HepG2 (cell line): ENCODE measurements around the gene HOXA6.

Source experiments
- CEBPB ChIP-seq: IDR thresholded peaks from 2 replicates; pipeline ENCODE4 v1.6.1; 2011; ENCODE audit warnings: low read depth, low read length, improper control_type of control experiment, borderline replicate concordance
- CREM ChIP-seq, 2 experiments: sonication (generic) in 1 of 2; formaldehyde crosslinking in 1 of 2; IDR thresholded peaks; 2 replicates each; pipeline versions ENCODE4 v1.4.0 to v1.6.1; 2016 to 2020; ENCODE audit warnings: antibody characterized with exemption in 1 of 2, mild to moderate bottlenecking in 1 of 2, missing genetic modification reagents in 1 of 2
- CTCF ChIP-seq: sonication (generic); formaldehyde crosslinking; IDR thresholded peaks from 2 replicates; pipeline ENCODE4 v1.5.0; 2020; ENCODE audit warnings: mild to moderate bottlenecking, missing genetic modification reagents, moderate library complexity
- ETV6 ChIP-seq: sonication (generic); formaldehyde crosslinking; conservative IDR thresholded peaks from 2 replicates; pipeline ENCODE4 v1.4.0; 2020; ENCODE audit warnings: missing genetic modification reagents
- HDAC6 ChIP-seq: fragments of 200-600 bp; sonication (generic); IDR thresholded peaks from 2 replicates; pipeline ENCODE4 v1.7.0; 2017; ENCODE audit warnings: mild to moderate bottlenecking, antibody characterized with exemption, low read length, low read depth
- STAG1 ChIP-seq: sonication (generic); formaldehyde crosslinking; IDR thresholded peaks from 2 replicates; pipeline ENCODE4 v1.4.0; 2020; ENCODE audit warnings: missing genetic modification reagents
- ZFP62 ChIP-seq: sonication (generic); formaldehyde crosslinking; IDR thresholded peaks from 2 replicates; pipeline ENCODE4 v1.4.0; 2020; ENCODE audit warnings: missing genetic modification reagents
- ZFP91 ChIP-seq: sonication (generic); formaldehyde crosslinking; IDR thresholded peaks from 2 replicates; pipeline ENCODE4 v1.9.0; 2022; ENCODE audit warnings: missing genetic modification reagents, mild to moderate bottlenecking, borderline replicate concordance
- ZNF503 ChIP-seq: sonication (generic); formaldehyde crosslinking; IDR thresholded peaks from 2 replicates; pipeline ENCODE4 v1.4.0; 2020; ENCODE audit warnings: missing genetic modification reagents

GRCh38 chr7:27145165-27145913 is 2.2 kb downstream of the HOXA6 start:
- TF ChIP-seq CTCF (CRISPR knock-in tag) (no peak), ETV6 (CRISPR knock-in tag) (no peak), ZFP91 (CRISPR knock-in tag) (no peak), CREM (IDR thresholded peaks at IDR 0.05) (no peak), CREM (CRISPR knock-in tag; IDR thresholded peaks at IDR 0.05) (no peak), HDAC6 (no peak), ZFP62 (no peak), ZNF503 (no peak), STAG1 (CRISPR knock-in tag) (no peak), CEBPB (no peak)
